ENCODE measurements around the gene C5orf15.
"Not testable (repeated sequence)": the region's sequence is repeated elsewhere in the genome, so short reads cannot be mapped to it uniquely, and the experiment has no call there.

C5orf15 gene

DNA sequence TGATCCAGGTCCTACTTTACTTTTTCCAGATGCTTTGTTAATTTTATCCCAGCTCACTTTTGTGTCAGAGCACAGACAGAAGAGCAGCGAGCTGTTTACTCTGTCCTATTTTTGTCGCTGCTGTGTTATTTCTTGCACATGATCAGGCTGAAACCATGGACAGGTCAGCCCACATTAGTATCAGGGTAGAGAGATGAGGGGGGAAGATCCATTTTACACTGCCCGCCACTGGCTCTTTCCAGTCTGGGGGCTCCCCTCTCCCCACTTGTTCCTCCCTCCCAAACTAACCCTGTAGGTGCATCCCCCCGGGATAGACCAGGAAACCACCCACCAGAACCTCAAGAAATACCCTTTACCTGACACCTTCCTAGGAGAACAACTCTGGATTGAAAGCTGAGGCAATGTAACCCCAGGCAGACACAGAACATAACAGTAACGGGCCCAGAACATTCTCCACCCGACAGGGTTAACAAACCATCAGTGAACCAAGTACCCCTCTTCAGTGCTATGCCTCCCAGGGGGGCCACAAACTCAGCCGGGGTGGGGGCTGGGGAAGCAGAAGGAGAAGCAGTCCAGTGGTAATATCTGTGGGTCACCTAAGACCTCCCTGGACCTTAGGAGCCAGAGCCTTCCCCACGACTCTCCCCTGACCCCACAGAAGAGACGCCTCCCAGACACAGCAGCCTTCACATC, 26.0 kb upstream of the C5orf15 start:
- no peak for DNase-seq

- no peak for DNase-seq
Measured at GRCh38 chr5:133993185-133993936, 24.9 kb upstream of the C5orf15 start.

DNA sequence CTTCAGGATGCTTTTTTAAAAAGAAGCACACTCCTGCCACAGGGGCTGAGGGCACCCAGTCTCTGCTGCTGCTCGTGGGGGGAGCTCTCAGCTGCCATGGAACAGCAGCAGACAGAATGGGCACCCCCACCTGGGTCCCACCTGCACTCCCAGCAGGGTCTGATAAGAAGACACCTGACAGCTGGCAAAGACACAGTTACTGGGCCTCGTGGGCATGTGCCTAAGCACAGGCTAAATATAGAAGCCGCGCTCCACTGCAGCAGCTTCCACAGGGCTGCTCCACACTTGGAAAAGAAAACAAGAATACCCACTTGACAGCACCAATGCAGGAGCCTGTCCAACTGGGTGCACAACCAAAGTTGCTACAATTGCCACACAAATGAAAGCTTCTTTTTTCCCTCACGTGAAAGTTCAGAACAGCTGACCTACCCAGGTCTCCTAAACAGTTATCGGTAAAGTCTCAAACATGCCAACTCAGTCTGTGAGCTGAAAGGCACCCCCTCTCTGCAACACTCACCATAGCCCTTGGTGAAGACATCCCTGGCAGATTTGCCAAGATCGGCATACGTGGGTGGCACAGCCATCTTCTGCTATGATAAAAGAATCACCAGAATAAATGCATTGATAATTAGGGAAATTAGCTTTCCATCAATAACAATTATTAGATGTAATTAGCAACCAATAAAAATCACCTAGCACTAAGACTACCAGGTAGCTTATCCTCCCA, 24.2 kb upstream of the C5orf15 start:
- peak in 24 of 58 donors; percentile 8 to 57 (median 26) for DNase-seq

DNA sequence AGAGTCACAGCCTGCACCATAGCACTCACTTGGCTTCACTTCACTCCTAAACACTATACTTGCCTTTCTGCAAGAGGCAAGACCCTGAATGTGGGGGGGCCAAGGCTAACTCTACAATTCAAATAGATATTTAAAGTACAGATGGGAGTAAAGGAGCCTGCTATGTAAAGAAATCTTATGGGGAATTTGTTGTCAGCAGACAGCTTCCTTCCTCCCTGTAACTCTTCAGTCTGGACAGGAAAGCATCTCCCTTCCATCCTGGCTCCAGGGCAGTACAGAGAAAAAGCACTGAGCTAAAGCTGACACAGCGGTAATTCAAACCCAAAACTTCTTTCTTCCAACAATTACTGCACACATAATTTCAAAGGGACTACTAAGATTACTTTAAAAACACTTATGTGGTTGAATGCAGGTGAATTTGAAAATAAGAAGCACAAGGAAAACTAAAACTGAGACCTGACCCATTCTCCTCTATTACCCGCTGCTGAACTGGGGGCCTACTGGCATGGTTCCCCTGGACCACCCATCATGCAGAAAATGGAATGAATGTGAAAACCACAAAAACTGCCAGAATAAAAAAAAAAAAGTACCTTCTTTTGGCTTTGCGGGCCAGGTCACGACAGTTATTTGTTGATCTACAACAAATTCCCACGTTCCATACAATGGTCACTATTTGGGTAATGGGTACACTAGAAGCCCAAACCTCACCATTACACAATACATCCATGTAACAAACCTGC, 22.9 kb upstream of the C5orf15 start:
- no peak for DNase-seq

DNA sequence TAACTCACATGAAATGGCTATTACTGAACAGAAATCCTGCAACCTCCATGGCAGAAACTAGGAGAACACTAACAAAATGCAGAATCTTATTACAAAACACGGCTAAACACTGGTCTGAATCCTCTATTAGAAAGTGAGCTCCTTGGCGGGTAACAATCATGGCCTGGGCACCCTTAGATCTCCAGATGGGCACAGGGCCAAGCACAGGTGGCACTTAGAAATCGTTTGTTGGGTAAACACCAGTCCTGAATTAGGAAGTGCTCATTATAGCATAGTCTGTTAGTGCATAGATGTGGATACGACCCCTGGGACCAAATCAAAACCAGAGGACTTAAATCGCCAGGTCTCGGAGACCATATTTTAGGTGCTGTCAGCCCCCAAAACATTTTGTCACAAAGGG, 22.0 kb upstream of the C5orf15 start:
- no peak for DNase-seq

GRCh38 chr5:133985540-133986180, 17.2 kb upstream of the C5orf15 start:
- DNase-seq: no peak

DNA sequence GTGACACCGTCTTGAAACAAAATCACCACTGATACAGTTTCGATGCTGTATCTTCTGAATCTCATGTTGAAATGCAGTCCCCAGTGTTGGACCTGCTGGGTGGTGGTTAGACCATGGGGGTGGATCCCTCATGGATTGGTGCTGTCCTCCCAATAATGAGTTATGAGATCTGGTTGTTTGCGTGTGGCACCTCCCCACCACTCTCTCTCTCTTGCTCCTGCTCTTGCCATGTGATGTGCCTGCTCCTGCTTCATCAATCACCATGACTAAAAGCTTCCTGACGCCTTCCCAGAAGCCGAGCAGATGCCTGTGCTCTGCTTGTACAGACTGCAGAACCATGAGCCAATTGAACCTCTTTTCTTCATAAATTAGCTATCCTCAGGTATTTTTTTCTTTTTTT, 15.2 kb upstream of the C5orf15 start:
- DNase-seq: no peak

GRCh38 chr5:133981714-133982113, 13.3 kb upstream of the C5orf15 start:
- no peak for DNase-seq

DNA sequence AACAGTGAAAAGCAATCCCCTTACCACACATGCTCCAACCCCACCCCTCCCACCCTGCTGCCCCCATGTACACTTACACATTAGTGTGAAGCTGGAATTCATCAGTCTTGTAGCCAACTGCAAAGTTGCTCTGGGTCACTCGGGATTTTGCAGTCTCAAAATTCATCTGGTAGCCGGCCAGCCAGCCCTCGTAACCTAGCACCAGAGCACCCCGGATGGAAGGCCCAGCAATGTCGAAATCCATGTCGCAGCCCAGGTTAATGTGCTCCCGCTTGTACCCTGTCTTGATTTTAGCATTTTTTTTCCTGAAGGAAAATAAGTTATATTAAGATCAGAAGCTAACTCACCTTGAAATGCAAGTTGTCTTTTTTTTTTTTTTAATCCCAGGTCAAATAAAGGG, 12.2 kb upstream of the C5orf15 start:
- DNase-seq: no peak

- no peak for DNase-seq
Measured at GRCh38 chr5:133978943-133979342, 10.5 kb upstream of the C5orf15 start.

GRCh38 chr5:133977858-133978257, 9.4 kb upstream of the C5orf15 start:
- DNase-seq: no peak

DNA sequence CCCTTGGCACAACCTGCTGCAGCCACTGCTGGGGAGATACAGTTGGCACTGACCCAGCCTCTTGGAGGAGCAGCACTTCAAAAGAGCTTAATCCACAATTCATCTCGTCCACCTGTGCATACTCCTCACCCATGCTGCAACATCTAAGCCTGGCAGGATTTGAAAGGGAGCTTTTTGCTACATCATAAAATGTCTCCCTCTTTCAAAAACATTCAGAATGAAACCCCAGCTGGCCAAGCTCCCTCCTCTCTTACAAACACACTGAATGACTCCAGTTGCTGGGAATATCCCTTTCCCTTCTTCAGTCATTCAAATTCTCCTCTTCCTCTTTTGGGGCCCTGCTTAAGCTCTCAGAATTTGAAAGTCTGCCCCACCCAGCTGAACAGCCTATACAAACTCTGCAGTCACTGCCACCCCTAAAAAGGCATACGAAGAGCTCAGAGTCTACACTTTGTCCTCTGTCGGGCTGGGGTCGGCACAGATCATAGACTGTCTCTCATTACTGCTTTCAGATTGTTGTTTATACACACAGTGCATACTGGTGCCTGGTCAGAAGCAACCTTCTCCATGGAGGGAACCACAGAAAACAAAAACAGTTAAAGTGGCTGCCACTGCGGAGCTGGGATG, 8.8 kb upstream of the C5orf15 start:
- peak in 1 of 58 donors; percentile 35 for DNase-seq

DNA sequence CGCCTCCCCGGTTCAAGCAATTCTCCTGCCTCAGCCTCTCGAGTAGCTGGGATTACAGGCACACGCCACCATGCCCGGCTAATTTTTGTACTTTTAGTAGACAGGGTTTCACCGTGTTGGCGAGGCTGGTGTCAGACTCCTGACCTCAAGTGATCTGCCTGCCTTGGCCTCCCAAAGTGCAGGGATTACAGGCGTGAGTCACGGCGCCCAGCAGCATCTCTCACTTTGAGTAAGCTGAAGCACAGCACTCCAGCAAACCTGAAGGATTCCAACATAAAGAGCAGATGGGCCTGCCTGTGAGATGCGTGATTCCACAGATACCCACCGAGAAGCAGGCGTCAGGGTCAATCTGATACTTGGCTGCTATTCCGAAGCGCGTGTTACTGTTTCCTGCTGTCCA, 7.1 kb upstream of the C5orf15 start:
- DNase-seq: not testable (repeated sequence)

- no peak for DNase-seq
Measured at GRCh38 chr5:133974142-133974541, 5.7 kb upstream of the C5orf15 start.

DNA sequence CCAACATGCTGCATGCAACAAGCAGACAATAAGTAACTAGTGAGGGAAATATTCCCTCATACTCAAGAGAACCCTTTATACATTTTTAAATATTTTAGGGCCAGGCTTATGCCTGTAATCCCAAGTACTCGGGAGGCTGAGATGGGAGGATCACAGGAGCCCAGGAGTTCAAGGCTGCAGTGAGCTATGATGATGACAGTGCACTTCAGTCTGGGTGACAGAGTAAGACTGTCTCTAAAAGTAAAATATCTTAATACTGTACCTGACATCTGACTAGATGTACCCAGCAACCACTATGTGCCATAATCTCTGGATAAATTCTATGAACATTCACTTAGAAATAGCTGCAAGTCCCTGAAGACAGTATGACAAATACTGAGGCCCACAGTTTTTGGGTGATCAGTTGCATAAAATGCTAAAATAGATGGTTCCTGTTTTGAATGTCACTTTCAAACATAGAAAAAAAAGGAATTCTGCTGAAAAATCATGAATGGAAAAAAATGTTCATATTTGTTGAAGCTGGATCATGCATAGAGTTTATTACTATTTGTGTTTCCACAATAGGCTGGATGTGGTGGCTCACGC, 2.0 kb upstream of the C5orf15 start:
- no peak for DNase-seq

DNA sequence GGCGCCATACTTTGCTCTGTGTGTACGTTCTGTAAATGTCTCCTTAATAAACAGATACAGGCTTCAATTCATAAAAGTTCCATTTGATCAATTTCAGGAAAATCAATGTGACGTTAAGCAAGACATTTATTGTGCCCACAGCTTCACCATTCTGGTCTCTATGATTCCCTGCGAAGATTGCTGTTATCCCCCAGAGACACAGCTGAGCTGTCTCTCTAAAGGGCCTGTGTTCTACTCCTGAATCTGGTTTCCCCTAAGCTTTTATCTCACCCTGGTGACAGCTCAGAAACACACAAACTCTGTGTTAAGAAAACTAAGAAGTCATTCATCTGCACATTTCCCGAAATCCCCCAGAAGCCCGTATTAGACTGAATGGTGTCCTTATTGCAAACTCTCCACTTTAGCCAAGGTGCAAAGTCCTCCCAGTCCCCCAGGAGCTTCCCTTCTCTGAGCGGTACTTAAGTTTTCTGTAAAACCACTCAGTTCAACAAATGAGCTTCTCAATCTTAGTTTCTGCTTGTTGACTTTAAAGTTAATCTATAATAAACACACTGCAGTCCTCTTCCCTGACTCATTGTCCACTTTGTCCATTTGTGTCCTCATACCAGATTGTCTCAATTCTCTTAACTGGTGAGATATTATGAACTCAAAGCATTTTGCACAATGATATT, 1.4 kb upstream of the C5orf15 start:
- DNase-seq: peak in 5 of 58 donors; percentile 22 to 59 (median 24)

DNA sequence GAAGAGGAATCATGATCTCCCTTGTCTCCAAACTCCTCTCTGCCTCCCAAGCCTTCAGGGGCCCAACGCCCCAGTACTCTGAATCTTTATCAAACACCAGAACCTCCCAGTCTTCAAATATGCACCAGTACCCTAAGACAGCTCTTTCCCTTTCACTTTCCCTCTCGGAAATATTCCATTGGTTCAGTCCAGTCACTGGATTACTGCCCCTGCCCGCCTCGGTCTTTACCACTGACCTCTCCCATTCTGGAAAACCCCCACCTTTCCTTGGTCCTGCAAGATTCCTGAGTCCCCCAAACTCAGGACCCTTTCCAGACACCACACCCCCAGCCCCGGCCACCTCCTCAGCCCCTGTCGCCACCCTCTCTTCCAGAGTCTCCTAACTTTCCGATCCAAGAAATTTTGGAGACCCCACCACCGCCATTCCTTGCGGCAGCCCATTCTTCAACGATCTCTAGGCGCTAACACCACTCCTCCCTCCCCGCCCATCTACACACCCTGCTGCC, 674 bp downstream of the C5orf15 start:
- peak in 3 of 58 donors; percentile 32 to 66 (median 55) for DNase-seq

GRCh38 chr5:133967124-133967523, 1.3 kb downstream of the C5orf15 start:
- DNase-seq: no peak

GRCh38 chr5:133966090-133966489, 2.3 kb downstream of the C5orf15 start:
- no peak for DNase-seq

Data from anterior cingulate cortex (tissue), 58 donors.